Keratinocyte (primary cell): ENCODE results near the gene BID.

ENCODE experiments used
- EZH2 ChIP-seq: IDR thresholded peaks from one replicate; pipeline ENCODE4 v1.6.1; 2012; ENCODE audit warnings: inconsistent platforms, mild to moderate bottlenecking, low read length, moderate library complexity
- TF ChIP-seq, protein P1 (sequence below), 3 experiments: IDR thresholded peaks in 1 of 3; conservative IDR thresholded peaks in 1 of 3; optimal IDR thresholded peaks in 1 of 3; 2 replicates in 2 of 3; 3 replicates in 1 of 3; pipeline versions ENCODE3 to v1.5.1; 2011; ENCODE audit warnings: low read length in 3 of 3, mild to moderate bottlenecking in 3 of 3, moderate library complexity in 2 of 3, control low read depth in 1 of 3, inconsistent platforms in 1 of 3; ENCODE audit not compliant: insufficient read depth in 2 of 3; ENCODE audit errors: extremely low read depth in 1 of 3

DNA sequence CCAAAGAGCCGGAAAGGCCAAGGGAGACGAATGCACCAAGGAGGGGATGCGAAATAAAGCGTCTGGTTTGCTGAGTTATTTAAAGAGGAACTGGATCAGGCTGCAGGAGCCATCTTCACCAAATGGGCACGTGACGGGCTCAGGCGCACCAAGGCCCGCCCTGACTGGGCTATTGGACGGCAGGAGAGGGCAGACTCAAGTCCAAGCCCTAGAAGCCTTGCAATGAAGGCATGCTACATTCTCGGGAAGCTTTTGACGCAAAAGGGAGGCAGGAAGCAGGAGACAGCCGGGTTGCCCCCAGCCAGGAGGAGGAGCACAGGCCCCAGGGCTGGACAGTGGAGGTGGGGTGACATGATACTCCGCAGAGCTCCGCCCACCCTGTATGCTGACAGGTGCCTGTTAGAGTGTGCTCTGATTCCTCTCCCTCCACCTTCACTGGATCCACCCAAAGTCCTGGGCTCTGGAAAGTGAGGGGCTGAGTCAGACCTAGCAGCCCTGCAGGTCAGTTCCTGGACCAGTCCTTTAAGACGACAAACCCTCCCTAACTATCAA, 41.5 kb upstream of the BID start:
- TF ChIP-seq, protein P1, sequence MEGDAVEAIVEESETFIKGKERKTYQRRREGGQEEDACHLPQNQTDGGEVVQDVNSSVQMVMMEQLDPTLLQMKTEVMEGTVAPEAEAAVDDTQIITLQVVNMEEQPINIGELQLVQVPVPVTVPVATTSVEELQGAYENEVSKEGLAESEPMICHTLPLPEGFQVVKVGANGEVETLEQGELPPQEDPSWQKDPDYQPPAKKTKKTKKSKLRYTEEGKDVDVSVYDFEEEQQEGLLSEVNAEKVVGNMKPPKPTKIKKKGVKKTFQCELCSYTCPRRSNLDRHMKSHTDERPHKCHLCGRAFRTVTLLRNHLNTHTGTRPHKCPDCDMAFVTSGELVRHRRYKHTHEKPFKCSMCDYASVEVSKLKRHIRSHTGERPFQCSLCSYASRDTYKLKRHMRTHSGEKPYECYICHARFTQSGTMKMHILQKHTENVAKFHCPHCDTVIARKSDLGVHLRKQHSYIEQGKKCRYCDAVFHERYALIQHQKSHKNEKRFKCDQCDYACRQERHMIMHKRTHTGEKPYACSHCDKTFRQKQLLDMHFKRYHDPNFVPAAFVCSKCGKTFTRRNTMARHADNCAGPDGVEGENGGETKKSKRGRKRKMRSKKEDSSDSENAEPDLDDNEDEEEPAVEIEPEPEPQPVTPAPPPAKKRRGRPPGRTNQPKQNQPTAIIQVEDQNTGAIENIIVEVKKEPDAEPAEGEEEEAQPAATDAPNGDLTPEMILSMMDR (optimal IDR thresholded peaks at IDR 0.05 in 1 of 3, IDR thresholded peaks at IDR 0.05 in 1 of 3, conservative IDR thresholded peaks at IDR 0.05 in 1 of 3; ENCODE audit: extremely low read depth in 1 of 3, insufficient read depth in 2 of 3, low read length in 3 of 3): no peak
- no peak for TF ChIP-seq EZH2
